Stimulated activated naive CD8-positive, alpha-beta T cell treated with anti-CD3 and anti-CD28 coated beads, Interleukin-15, Interleukin-2, amounts not matched to agents 100 ng/mL and 50 ng/mL, for 24 hours (primary cell): ENCODE results near the gene PPM1H.
A peak's percentile ranks its signal among the peaks of the same experiment; 100 is the strongest.
"Not testable (repeated sequence)": the region's sequence is repeated elsewhere in the genome, so short reads cannot be mapped to it uniquely, and the experiment has no call there.

ENCODE experiments used
- H3K27ac Mint-ChIP-seq: one replicate; pipeline ENCODE4 v1.8.0; 2021; ENCODE audit warnings: mild to moderate bottlenecking, mixed read lengths
- H3K27me3 Mint-ChIP-seq: one replicate; pipeline ENCODE4 v1.8.0; 2021; ENCODE audit warnings: mixed read lengths
- H3K36me3 Mint-ChIP-seq: one replicate; pipeline ENCODE4 v1.8.0; 2021; ENCODE audit warnings: low read depth, mixed read lengths
- H3K4me1 Mint-ChIP-seq: one replicate; pipeline ENCODE4 v1.8.0; 2021; ENCODE audit warnings: low read depth, mixed read lengths
- H3K4me3 Mint-ChIP-seq: one replicate; pipeline ENCODE4 v1.8.0; 2021; ENCODE audit warnings: mild to moderate bottlenecking, mixed read lengths
- H3K9me3 Mint-ChIP-seq: one replicate; pipeline ENCODE4 v1.8.0; 2021; ENCODE audit warnings: mixed read lengths

The PPM1H gene

GRCh38 chr12:62760341-62760740 lies 174.6 kb downstream of the PPM1H start:
- not testable (repeated sequence) for H3K9me3 Mint-ChIP-seq, H3K27me3 Mint-ChIP-seq, H3K4me3 Mint-ChIP-seq, H3K36me3 Mint-ChIP-seq
- H3K4me1 Mint-ChIP-seq, result peaks cover 36% of the 10 kb centered on the region
- peak overlapping the region; percentile 64 for H3K27ac Mint-ChIP-seq

DNA sequence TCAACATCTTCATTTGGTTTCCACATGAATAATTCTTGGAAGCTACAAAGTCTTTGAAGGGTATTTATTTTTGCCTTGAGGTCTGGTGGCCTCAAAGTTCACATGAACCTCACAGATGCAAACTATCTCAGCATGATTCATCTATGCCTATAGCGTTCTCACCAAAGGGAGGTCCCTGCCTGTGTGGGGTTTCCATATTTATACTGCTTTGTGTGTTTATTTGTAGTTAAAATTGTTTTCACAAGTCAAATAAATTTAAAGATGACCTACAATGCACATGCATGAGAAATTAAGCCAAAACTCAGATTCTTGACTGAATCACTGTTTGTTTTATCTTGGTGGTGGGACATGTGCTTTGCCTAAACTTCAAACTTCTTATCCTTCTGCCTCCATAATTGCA lies 176.7 kb downstream of the PPM1H start:
- H3K4me3 Mint-ChIP-seq, result no peak overlapping the region
- peaks cover 36% of the 10 kb centered on the region for H3K4me1 Mint-ChIP-seq
- H3K27ac Mint-ChIP-seq, result no peak overlapping the region
- H3K9me3 Mint-ChIP-seq, result no peaks in the 10 kb centered on the region
- H3K36me3 Mint-ChIP-seq, result no peaks in the 10 kb centered on the region
- H3K27me3 Mint-ChIP-seq, result peaks cover 12% of the 10 kb centered on the region

- Mint-ChIP-seq H3K4me1 (peaks cover 36% of the 10 kb centered on the region), H3K4me3 (no peak overlapping the region), H3K27ac (peak overlapping the region; percentile 42), H3K27me3 (peaks cover 17% of the 10 kb centered on the region), H3K9me3 (no peaks in the 10 kb centered on the region), H3K36me3 (no peaks in the 10 kb centered on the region)
These were observed 177.9 kb downstream of the PPM1H start for GRCh38 chr12:62757048-62757447.

DNA sequence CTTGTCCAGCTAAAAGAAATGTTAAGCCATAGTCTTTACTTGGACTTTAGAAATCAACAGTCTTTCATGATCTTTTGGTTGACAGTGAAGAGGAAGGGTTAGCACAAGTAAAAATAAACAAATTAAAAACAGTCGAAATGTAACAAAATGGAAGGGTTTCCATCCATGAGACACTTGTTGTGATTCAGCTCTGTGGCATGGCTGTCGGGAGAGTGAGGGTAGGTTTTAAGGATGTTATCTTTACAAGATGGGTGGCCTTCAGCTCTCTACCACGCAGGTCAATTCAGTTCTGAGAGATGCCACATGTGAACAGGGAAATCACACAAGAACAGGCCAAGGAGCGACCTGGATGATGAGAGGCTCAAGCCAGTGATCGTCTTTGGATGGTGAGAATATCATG lies 180.2 kb downstream of the PPM1H start:
- Mint-ChIP-seq H3K27ac (no peak overlapping the region), H3K27me3 (peaks cover 18% of the 10 kb centered on the region), H3K36me3 (no peaks in the 10 kb centered on the region), H3K4me3 (no peak overlapping the region), H3K4me1 (peaks cover 23% of the 10 kb centered on the region), H3K9me3 (no peaks in the 10 kb centered on the region)

- Mint-ChIP-seq H3K36me3 (no peaks in the 10 kb centered on the region), H3K27me3 (peaks cover 18% of the 10 kb centered on the region), H3K4me1 (no peaks in the 10 kb centered on the region), H3K9me3 (no peaks in the 10 kb centered on the region), H3K27ac (no peak overlapping the region), H3K4me3 (no peak overlapping the region)
These were observed 183.2 kb downstream of the PPM1H start for GRCh38 chr12:62751810-62752155.

GRCh38 chr12:62750941-62751809 lies 183.8 kb downstream of the PPM1H start:
- Mint-ChIP-seq H3K4me3 (no peak overlapping the region), H3K4me1 (no peaks in the 10 kb centered on the region), H3K27me3 (peaks cover 18% of the 10 kb centered on the region), H3K36me3 (no peaks in the 10 kb centered on the region), H3K9me3 (no peaks in the 10 kb centered on the region), H3K27ac (no peak overlapping the region)

DNA sequence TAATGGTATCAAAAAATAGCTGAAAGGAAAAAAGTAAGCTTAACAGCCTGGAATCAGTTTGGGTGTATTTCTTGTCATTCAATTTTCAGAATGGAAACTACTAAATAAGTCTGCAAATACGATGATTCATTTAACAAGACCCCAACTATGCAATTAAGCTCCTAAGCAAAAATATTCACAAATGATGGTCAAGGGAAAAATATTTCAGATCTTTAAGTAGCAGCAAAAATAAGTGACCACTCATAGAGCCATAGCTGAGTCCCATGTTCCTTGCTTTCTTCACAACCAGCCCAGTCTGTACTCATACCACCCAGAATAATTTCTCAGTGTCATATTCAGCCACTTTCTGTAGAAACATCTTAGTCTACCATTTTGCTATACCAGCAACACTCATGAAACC lies 185.4 kb downstream of the PPM1H start:
- peaks cover 18% of the 10 kb centered on the region for H3K27me3 Mint-ChIP-seq
- no peak overlapping the region for H3K4me3 Mint-ChIP-seq
- H3K4me1 Mint-ChIP-seq, result no peaks in the 10 kb centered on the region
- H3K9me3 Mint-ChIP-seq, result no peaks in the 10 kb centered on the region
- no peaks in the 10 kb centered on the region for H3K36me3 Mint-ChIP-seq
- no peak overlapping the region for H3K27ac Mint-ChIP-seq

GRCh38 chr12:62748941-62749468 lies 185.9 kb downstream of the PPM1H start:
- Mint-ChIP-seq H3K4me3 (no peak overlapping the region), H3K27me3 (peaks cover 14% of the 10 kb centered on the region), H3K9me3 (no peaks in the 10 kb centered on the region), H3K36me3 (no peaks in the 10 kb centered on the region), H3K27ac (no peak overlapping the region), H3K4me1 (no peaks in the 10 kb centered on the region)

GRCh38 chr12:62744551-62744950 lies 190.4 kb downstream of the PPM1H start:
- no peaks in the 10 kb centered on the region for H3K4me1 Mint-ChIP-seq
- H3K27me3 Mint-ChIP-seq, result no peaks in the 10 kb centered on the region
- no peaks in the 10 kb centered on the region for H3K9me3 Mint-ChIP-seq
- no peak overlapping the region for H3K4me3 Mint-ChIP-seq
- no peak overlapping the region for H3K27ac Mint-ChIP-seq
- H3K36me3 Mint-ChIP-seq, result no peaks in the 10 kb centered on the region

DNA sequence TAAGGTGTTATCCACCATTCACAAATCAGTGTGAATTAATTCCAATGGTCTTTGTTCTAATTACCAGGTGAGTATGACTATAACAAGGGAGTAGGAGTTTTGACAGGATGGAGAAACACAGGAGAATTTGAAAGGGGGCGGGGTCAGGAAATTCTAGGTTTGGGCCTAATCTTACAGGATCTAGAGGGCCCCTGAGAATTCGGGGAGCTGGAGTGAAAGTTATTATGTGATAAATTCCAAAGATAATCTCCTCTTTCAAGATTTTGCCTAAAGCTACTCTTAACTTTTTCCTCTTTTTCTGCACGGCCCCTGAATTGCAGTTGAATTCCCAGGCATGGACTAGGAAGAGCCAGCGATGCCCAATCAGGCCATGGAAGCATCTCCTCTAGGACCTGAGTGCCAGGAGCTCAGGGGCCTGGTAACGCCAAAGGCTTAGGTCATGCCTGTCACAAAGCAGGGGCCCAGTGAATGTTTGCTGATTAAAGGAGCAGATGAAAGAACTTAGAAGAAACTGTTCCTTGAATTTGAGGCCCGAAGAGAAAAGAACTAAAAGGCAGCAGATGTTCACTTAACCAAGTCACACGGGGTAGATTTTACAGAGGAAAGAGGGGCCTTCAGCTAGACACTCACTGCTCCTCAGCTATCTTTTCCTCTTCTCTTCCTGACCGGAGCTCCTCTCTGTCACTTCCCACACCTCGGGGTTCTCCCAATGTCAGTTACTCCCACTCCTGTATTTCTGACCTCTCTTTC lies 195.5 kb downstream of the PPM1H start:
- no peaks in the 10 kb centered on the region for H3K36me3 Mint-ChIP-seq
- H3K9me3 Mint-ChIP-seq, result no peaks in the 10 kb centered on the region
- no peak overlapping the region for H3K4me3 Mint-ChIP-seq
- H3K4me1 Mint-ChIP-seq, result no peaks in the 10 kb centered on the region
- H3K27ac Mint-ChIP-seq, result no peak overlapping the region
- no peaks in the 10 kb centered on the region for H3K27me3 Mint-ChIP-seq

- H3K4me1 Mint-ChIP-seq, result no peaks in the 10 kb centered on the region
- H3K9me3 Mint-ChIP-seq, result no peaks in the 10 kb centered on the region
- H3K36me3 Mint-ChIP-seq, result no peaks in the 10 kb centered on the region
- H3K4me3 Mint-ChIP-seq, result no peak overlapping the region
- H3K27ac Mint-ChIP-seq, result no peak overlapping the region
- H3K27me3 Mint-ChIP-seq, result no peaks in the 10 kb centered on the region
These were observed 196.3 kb downstream of the PPM1H start for GRCh38 chr12:62738616-62739015.

DNA sequence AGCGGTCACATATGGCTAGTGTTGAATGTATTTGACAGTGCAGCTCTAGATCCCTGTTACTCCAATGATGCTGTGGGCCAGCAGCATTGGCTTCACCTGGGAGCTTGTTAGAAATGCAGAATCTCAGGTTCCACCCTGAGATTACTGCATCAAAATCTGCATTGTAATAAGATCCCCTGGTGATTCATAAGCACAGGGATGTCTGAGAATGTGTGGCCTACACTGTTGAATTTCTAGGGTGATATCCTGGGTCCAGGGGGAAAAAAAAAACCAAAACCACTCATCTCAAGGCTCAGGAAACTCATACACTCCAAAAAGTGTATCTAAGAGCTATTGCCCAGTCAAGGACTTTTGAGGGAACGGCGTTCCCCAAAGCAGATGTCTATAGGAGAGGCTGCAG lies 196.8 kb downstream of the PPM1H start:
- H3K4me3 Mint-ChIP-seq, result no peak overlapping the region
- H3K27ac Mint-ChIP-seq, result no peak overlapping the region
- no peaks in the 10 kb centered on the region for H3K9me3 Mint-ChIP-seq
- H3K36me3 Mint-ChIP-seq, result no peaks in the 10 kb centered on the region
- no peaks in the 10 kb centered on the region for H3K27me3 Mint-ChIP-seq
- peaks cover 1% of the 10 kb centered on the region for H3K4me1 Mint-ChIP-seq

GRCh38 chr12:62737615-62738014 lies 197.3 kb downstream of the PPM1H start:
- peaks cover 6% of the 10 kb centered on the region for H3K4me1 Mint-ChIP-seq
- no peak overlapping the region for H3K27ac Mint-ChIP-seq
- no peak overlapping the region for H3K4me3 Mint-ChIP-seq
- H3K36me3 Mint-ChIP-seq, result no peaks in the 10 kb centered on the region
- no peaks in the 10 kb centered on the region for H3K27me3 Mint-ChIP-seq
- no peaks in the 10 kb centered on the region for H3K9me3 Mint-ChIP-seq

GRCh38 chr12:62737188-62737587 lies 197.8 kb downstream of the PPM1H start:
- Mint-ChIP-seq H3K9me3 (no peaks in the 10 kb centered on the region), H3K4me1 (peaks cover 6% of the 10 kb centered on the region), H3K36me3 (no peaks in the 10 kb centered on the region), H3K27ac (no peak overlapping the region), H3K4me3 (no peak overlapping the region), H3K27me3 (no peaks in the 10 kb centered on the region)

DNA sequence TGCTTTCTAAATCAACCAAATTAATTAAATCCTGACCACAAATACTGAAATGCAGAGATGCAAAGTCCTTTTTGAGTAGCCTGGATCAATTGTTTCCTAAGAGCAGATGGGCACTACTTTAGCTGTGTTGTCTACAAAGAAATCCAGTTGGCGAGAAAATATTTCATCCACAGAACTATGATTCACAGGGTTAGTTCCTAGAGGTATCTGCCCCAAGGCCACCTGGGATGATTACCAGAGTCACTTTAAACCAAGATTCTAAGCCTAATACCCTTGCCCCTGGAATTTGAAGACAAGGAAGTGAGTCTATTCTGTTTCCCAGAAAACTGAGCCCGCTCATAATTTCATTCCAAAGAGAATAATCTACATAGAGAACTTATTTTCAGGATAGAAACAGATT lies 198.4 kb downstream of the PPM1H start:
- no peak overlapping the region for H3K27ac Mint-ChIP-seq
- no peaks in the 10 kb centered on the region for H3K27me3 Mint-ChIP-seq
- H3K9me3 Mint-ChIP-seq, result no peaks in the 10 kb centered on the region
- no peaks in the 10 kb centered on the region for H3K36me3 Mint-ChIP-seq
- H3K4me1 Mint-ChIP-seq, result peaks cover 6% of the 10 kb centered on the region
- H3K4me3 Mint-ChIP-seq, result no peak overlapping the region
